Activated CD8-positive, alpha-beta memory T cell treated with anti-CD3 and anti-CD28 coated beads, Interleukin-2, amount 10 ng/mL, durations not matched to agents 7 days and 5 days (primary cell): ENCODE measurements around the gene CCDC136. TPM values are rescaled to one million over a fixed set of nuclear protein-coding genes. Genes with fewer than 3 reads are reported as not detected.
A peak's percentile ranks its signal among the peaks of the same experiment; 100 is the strongest.

Source experiments
- ATAC-seq: fragments of 150-1000 bp; cut with Tn5 transposase; one replicate; pipeline ENCODE4 v1.10.0; 2021; ENCODE audit warnings: moderate library complexity
- CTCF ChIA-PET: fragments of 350-600 bp; sonication (Branson Sonifier 250); formaldehyde crosslinking; loops from one replicate; lab custom pipeline; 2021; ENCODE audit warnings: antibody characterized with exemption; lab: Charles Lee
- DNase-seq: peaks from one replicate; pipeline ENCODE4 v3.0.0-alpha.2; 2020
- H3K27ac Mint-ChIP-seq: one replicate; pipeline ENCODE4 v1.8.0; 2021; ENCODE audit warnings: mild to moderate bottlenecking, mixed read lengths
- H3K27me3 Mint-ChIP-seq: one replicate; pipeline ENCODE4 v1.8.0; 2021; ENCODE audit warnings: mixed read lengths
- H3K36me3 Mint-ChIP-seq: one replicate; pipeline ENCODE4 v1.8.0; 2021; ENCODE audit warnings: mild to moderate bottlenecking, mixed read lengths
- H3K4me1 Mint-ChIP-seq: one replicate; pipeline ENCODE4 v1.8.0; 2021; ENCODE audit warnings: mixed read lengths
- H3K4me3 Mint-ChIP-seq: one replicate; pipeline ENCODE4 v1.8.0; 2021; ENCODE audit warnings: mild to moderate bottlenecking, moderate library complexity, mixed read lengths
- H3K9me3 Mint-ChIP-seq: one replicate; pipeline ENCODE4 v1.8.0; 2022; ENCODE audit warnings: low read depth, mixed read lengths
- total RNA-seq, 2 experiments: library from RNA; stranded (reverse); gene quantifications; one replicate each; pipeline ENCODE4 v1.2.3, GENCODE V29; 2021

The CCDC136 gene
- total RNA-seq, 2 experiments from 2014 or later, result 4.4 to 5.8 TPM

- H3K36me3 Mint-ChIP-seq, result no peaks in the 10 kb centered on the region
- H3K27ac Mint-ChIP-seq, result no peak overlapping the region
- no peaks in the 10 kb centered on the region for H3K4me1 Mint-ChIP-seq
- DNase-seq (no peak), ATAC-seq (no peak)
- no peaks in the 10 kb centered on the region for H3K9me3 Mint-ChIP-seq
- CTCF ChIA-PET, result no interaction called here
- no peak overlapping the region for H3K4me3 Mint-ChIP-seq
- no peaks in the 10 kb centered on the region for H3K27me3 Mint-ChIP-seq
Measured at GRCh38 chr7:128852537-128853254, 60.9 kb downstream of the CCDC136 start.

GRCh38 chr7:128853799-128854198, 62.0 kb downstream of the CCDC136 start:
- Mint-ChIP-seq H3K4me1 (no peaks in the 10 kb centered on the region), H3K27ac (no peak overlapping the region), H3K36me3 (no peaks in the 10 kb centered on the region), H3K4me3 (no peak overlapping the region), H3K27me3 (no peaks in the 10 kb centered on the region), H3K9me3 (no peaks in the 10 kb centered on the region)
- CTCF ChIA-PET, result no interaction called here
- no peak for ATAC-seq
- DNase-seq, result no peak

GRCh38 chr7:128854396-128854795, 62.6 kb downstream of the CCDC136 start:
- Mint-ChIP-seq H3K4me1 (no peaks in the 10 kb centered on the region), H3K36me3 (no peaks in the 10 kb centered on the region), H3K27ac (no peak overlapping the region), H3K9me3 (no peaks in the 10 kb centered on the region), H3K4me3 (no peak overlapping the region), H3K27me3 (no peaks in the 10 kb centered on the region)
- CTCF ChIA-PET, result no interaction called here
- DNase-seq (no peak), ATAC-seq (no peak)

- no peak overlapping the region for H3K27ac Mint-ChIP-seq
- H3K4me1 Mint-ChIP-seq, result no peaks in the 10 kb centered on the region
- CTCF ChIA-PET, result interaction anchor here (0.7 to 1.2 kb wide), 2 partner anchors 25 to 272 kb away, joined by 3 to 4 read pairs; no protein-coding TSS in a partner anchor
- H3K4me3 Mint-ChIP-seq, result no peak overlapping the region
- H3K9me3 Mint-ChIP-seq, result no peaks in the 10 kb centered on the region
- no peak for DNase-seq
- no peaks in the 10 kb centered on the region for H3K27me3 Mint-ChIP-seq
- no peak for ATAC-seq
- no peaks in the 10 kb centered on the region for H3K36me3 Mint-ChIP-seq
Measured at GRCh38 chr7:128855559-128855958, 63.8 kb downstream of the CCDC136 start.

- H3K36me3 Mint-ChIP-seq, result no peaks in the 10 kb centered on the region
- ATAC-seq (no peak), DNase-seq (no peak)
- H3K27ac Mint-ChIP-seq, result peak overlapping the region; percentile 28
- peaks cover 2% of the 10 kb centered on the region for H3K4me1 Mint-ChIP-seq
- H3K9me3 Mint-ChIP-seq, result no peaks in the 10 kb centered on the region
- H3K27me3 Mint-ChIP-seq, result no peaks in the 10 kb centered on the region
- CTCF ChIA-PET, result interaction anchor here (0.7 to 1.2 kb wide), 2 partner anchors 24 to 273 kb away, joined by 3 to 4 read pairs; no protein-coding TSS in a partner anchor
- no peak overlapping the region for H3K4me3 Mint-ChIP-seq
Measured at GRCh38 chr7:128856001-128856718, 64.4 kb downstream of the CCDC136 start.

GRCh38 chr7:128858380-128859231, 66.8 kb downstream of the CCDC136 start:
- CTCF ChIA-PET, result no interaction called here
- no peak overlapping the region for H3K4me3 Mint-ChIP-seq
- H3K36me3 Mint-ChIP-seq, result no peaks in the 10 kb centered on the region
- H3K27ac Mint-ChIP-seq, result no peak overlapping the region
- no peaks in the 10 kb centered on the region for H3K9me3 Mint-ChIP-seq
- no peaks in the 10 kb centered on the region for H3K27me3 Mint-ChIP-seq
- DNase-seq, result no peak
- ATAC-seq, result no peak
- H3K4me1 Mint-ChIP-seq, result peaks cover 11% of the 10 kb centered on the region

- ATAC-seq (no peak), DNase-seq (no peak)
- Mint-ChIP-seq H3K36me3 (no peaks in the 10 kb centered on the region), H3K4me3 (no peak overlapping the region), H3K9me3 (no peaks in the 10 kb centered on the region), H3K4me1 (peaks cover 15% of the 10 kb centered on the region), H3K27me3 (no peaks in the 10 kb centered on the region), H3K27ac (no peak overlapping the region)
- CTCF ChIA-PET, result interaction anchor here (5.6 kb wide), 1 partner anchor 22 kb away, joined by 107 read pairs; no protein-coding TSS in a partner anchor
Measured at GRCh38 chr7:128859232-128860157, 67.7 kb downstream of the CCDC136 start.

GRCh38 chr7:128860158-128861073, 68.6 kb downstream of the CCDC136 start:
- Mint-ChIP-seq H3K4me3 (no peak overlapping the region), H3K9me3 (no peaks in the 10 kb centered on the region), H3K4me1 (peaks cover 15% of the 10 kb centered on the region), H3K27me3 (no peaks in the 10 kb centered on the region), H3K36me3 (no peaks in the 10 kb centered on the region), H3K27ac (no peak overlapping the region)
- CTCF ChIA-PET, result interaction anchor here (0.9 to 5.6 kb wide), 3 partner anchors 21 to 473 kb away, joined by 3 to 107 read pairs (median 4); no protein-coding TSS in a partner anchor
- ATAC-seq (no peak), DNase-seq (no peak)

GRCh38 chr7:128861957-128862570, 70.3 kb downstream of the CCDC136 start:
- CTCF ChIA-PET, result interaction anchor here (0.8 to 5.6 kb wide), 9 partner anchors 11 to 474 kb away, joined by 3 to 107 read pairs (median 5); no protein-coding TSS in a partner anchor
- Mint-ChIP-seq H3K9me3 (no peaks in the 10 kb centered on the region), H3K4me1 (peaks cover 15% of the 10 kb centered on the region), H3K36me3 (peaks cover 3% of the 10 kb centered on the region), H3K4me3 (peak overlapping the region; percentile 88), H3K27ac (peak overlapping the region; percentile 95), H3K27me3 (no peaks in the 10 kb centered on the region)
- no peak for DNase-seq
- ATAC-seq, result no peak

- peak; percentile 99 for DNase-seq
- peak; percentile 93 for ATAC-seq
- Mint-ChIP-seq H3K36me3 (peaks cover 3% of the 10 kb centered on the region), H3K9me3 (no peaks in the 10 kb centered on the region), H3K27me3 (no peaks in the 10 kb centered on the region), H3K4me1 (peaks cover 15% of the 10 kb centered on the region), H3K27ac (peak within 1 kb of the TSS; percentile 95), H3K4me3 (peak within 1 kb of the TSS; percentile 88)
- CTCF ChIA-PET, result interaction anchor here (0.7 to 5.6 kb wide), 9 partner anchors 10 to 465 kb away, joined by 3 to 107 read pairs (median 5); no protein-coding TSS in a partner anchor
Measured at GRCh38 chr7:128862571-128863432, 71.0 kb downstream of the CCDC136 start, which contains the start of gene ATP6V1F. TSS of gene ATP6V1F (plus strand) at chr7:128862856. CDS start at chr7:128862905, 49 bp downstream.
